ENCODE measurements around the gene CCDC30.

GRCh38 chr1:42456010-42456753 lies 6.9 kb upstream of the CCDC30 start, which contains the start of the genes PPCS and ZMYND12:
- TF ChIP-seq CTCF (conservative IDR thresholded peaks at IDR 0.05 in 1 of 2, IDR thresholded peaks at IDR 0.05 in 1 of 2; ENCODE audit: extremely low read depth in 1 of 2, insufficient read depth in 1 of 2, low read depth in 1 of 2, low read length in 2 of 2) (peak in 1 of 2 donors; percentile 33), EZH2 (IDR thresholded peaks at IDR 0.05; ENCODE audit: borderline replicate concordance, low read length) (no peak)

All from mammary epithelial cell (primary cell).